HepG2 (cell line): ENCODE results near the gene SPACDR. TPM values are rescaled to one million over a fixed set of nuclear protein-coding genes. Genes with fewer than 3 reads are reported as not detected.

ENCODE experiments used
- CREB3 ChIP-seq: sonication (generic); formaldehyde crosslinking; IDR thresholded peaks from 2 replicates; pipeline ENCODE4 v1.5.0; 2020; ENCODE audit warnings: missing genetic modification reagents
- FOXA1 ChIP-seq, 2 experiments: fragments of 450-650 bp in 1 of 2; sonication (generic) in 1 of 2; formaldehyde crosslinking in 1 of 2; IDR thresholded peaks; 2 replicates each; pipeline versions ENCODE4 v1.4.0 to v1.6.1; 2016 to 2020; ENCODE audit warnings: missing genetic modification reagents in 1 of 2
- GZF1 ChIP-seq: sonication (generic); formaldehyde crosslinking; IDR thresholded peaks from 2 replicates; pipeline ENCODE4 v1.5.1; 2020; ENCODE audit warnings: mild to moderate bottlenecking, missing genetic modification reagents
- HOXD1 ChIP-seq: sonication (generic); formaldehyde crosslinking; IDR thresholded peaks from 2 replicates; pipeline ENCODE4 v1.5.0; 2020; ENCODE audit warnings: missing genetic modification reagents
- NR1H2 ChIP-seq: sonication (generic); formaldehyde crosslinking; IDR thresholded peaks from 2 replicates; pipeline ENCODE4 v1.8.1; 2022; ENCODE audit warnings: low read depth, missing genetic modification reagents, borderline replicate concordance
- NR3C1 ChIP-seq: sonication (generic); formaldehyde crosslinking; IDR thresholded peaks from 2 replicates; pipeline ENCODE4 v1.4.0; 2020; ENCODE audit warnings: missing genetic modification reagents
- POLR2AphosphoS2 ChIP-seq: IDR thresholded peaks from 2 replicates; pipeline ENCODE4 v1.6.1; 2011; ENCODE audit warnings: low read depth, low read length, improper control_type of control experiment
- PRDM10 ChIP-seq: sonication (generic); formaldehyde crosslinking; IDR thresholded peaks from 2 replicates; pipeline ENCODE4 v1.4.0; 2020; ENCODE audit warnings: low read depth, missing genetic modification reagents
- SP1 ChIP-seq, 2 experiments: fragments of 450-650 bp in 1 of 2; sonication (generic) in 1 of 2; formaldehyde crosslinking in 1 of 2; IDR thresholded peaks; 2 replicates each; pipeline versions ENCODE4 v1.4.0 to v1.6.1; 2016 to 2020; ENCODE audit warnings: missing genetic modification reagents in 1 of 2
- TBL1XR1 ChIP-seq: fragments of 150-350 bp; IDR thresholded peaks from 2 replicates; pipeline ENCODE4 v1.6.1; 2014; ENCODE audit warnings: borderline replicate concordance, low read length; ENCODE audit not compliant: partially characterized antibody
- THRA ChIP-seq: sonication (generic); formaldehyde crosslinking; IDR thresholded peaks from 2 replicates; pipeline ENCODE4 v1.4.0; 2020; ENCODE audit warnings: missing genetic modification reagents, borderline replicate concordance
- ZBTB42 ChIP-seq: sonication (generic); formaldehyde crosslinking; IDR thresholded peaks from 2 replicates; pipeline ENCODE4 v1.5.0; 2020; ENCODE audit warnings: mild to moderate bottlenecking, missing genetic modification reagents
- ZFP36 ChIP-seq: fragments of 150-350 bp; IDR thresholded peaks from 2 replicates; pipeline ENCODE4 v1.6.1; 2018; ENCODE audit warnings: borderline replicate concordance, low read length, low read depth; ENCODE audit not compliant: partially characterized antibody
- ZNF350 ChIP-seq: sonication (generic); formaldehyde crosslinking; IDR thresholded peaks from 2 replicates; pipeline ENCODE4 v1.4.0; 2020; ENCODE audit warnings: mild to moderate bottlenecking, low read depth, missing genetic modification reagents, borderline replicate concordance
- ZNF672 ChIP-seq: sonication (generic); formaldehyde crosslinking; IDR thresholded peaks from 2 replicates; pipeline ENCODE4 v1.8.1; 2022; ENCODE audit warnings: missing genetic modification reagents
- ZZZ3 ChIP-seq: sonication (generic); formaldehyde crosslinking; IDR thresholded peaks from 2 replicates; pipeline ENCODE4 v1.4.0; 2020; ENCODE audit warnings: missing genetic modification reagents, mild to moderate bottlenecking, borderline replicate concordance
- polyA plus RNA-seq, 8 experiments: library from polyadenylated mRNA; depleted of rRNA in 3 of 8; stranded (reverse) in 7 of 8; unstranded in 1 of 8; fragments of >200 nt; fragmentation: Illumina TruSeq in 4 of 8; extraction: Trizol in 4 of 8; gene quantifications; 2 replicates each; pipeline versions ENCODE4 v1.2.1 to v1.2.3, GENCODE V29; 2011 to 2016; ENCODE audit warnings: low read depth in 4 of 8, missing spikeins in 1 of 8, mixed read lengths in 1 of 8; ENCODE audit not compliant: insufficient read depth in 1 of 8
- total RNA-seq, 5 experiments: library from RNA; depleted of rRNA; stranded (reverse); fragments of >200 nt; fragmentation: Illumina TruSeq; extraction: Trizol; gene quantifications; 2 replicates each; pipeline ENCODE4 v1.2.3, GENCODE V29; 2016; ENCODE audit warnings: low read depth in 1 of 5
- TF ChIP-seq, protein P1 (sequence below): sonication (generic); formaldehyde crosslinking; IDR thresholded peaks from 2 replicates; pipeline ENCODE4 v1.4.0; 2020; ENCODE audit warnings: missing genetic modification reagents
- TF ChIP-seq, protein P2 (sequence below): sonication (generic); formaldehyde crosslinking; IDR thresholded peaks from 2 replicates; pipeline ENCODE4 v1.9.0; 2022; ENCODE audit warnings: missing genetic modification reagents, mild to moderate bottlenecking, borderline replicate concordance

SPACDR gene
- total and polyA plus RNA-seq, 2 of the 13 experiments (the other 11 are each of a cell fraction or from before 2014, with no cell fraction given), result 0.41 TPM; not detected in 1

GRCh38 chr7:100429637-100430492, 34.2 kb downstream of the SPACDR start, which contains the start of gene MEPCE (continued):
- TF ChIP-seq PRDM10 (CRISPR knock-in tag), result no peak
- TF ChIP-seq, protein P1, sequence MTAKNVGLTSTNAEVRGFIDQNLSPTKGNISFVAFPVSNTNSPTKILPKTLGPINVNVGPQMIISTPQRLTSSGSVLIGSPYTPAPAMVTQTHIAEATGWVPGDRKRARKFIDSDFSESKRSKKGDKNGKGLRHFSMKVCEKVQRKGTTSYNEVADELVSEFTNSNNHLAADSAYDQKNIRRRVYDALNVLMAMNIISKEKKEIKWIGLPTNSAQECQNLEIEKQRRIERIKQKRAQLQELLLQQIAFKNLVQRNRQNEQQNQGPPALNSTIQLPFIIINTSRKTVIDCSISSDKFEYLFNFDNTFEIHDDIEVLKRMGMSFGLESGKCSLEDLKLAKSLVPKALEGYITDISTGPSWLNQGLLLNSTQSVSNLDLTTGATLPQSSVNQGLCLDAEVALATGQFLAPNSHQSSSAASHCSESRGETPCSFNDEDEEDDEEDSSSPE (CRISPR knock-in tag), result 0 out of 2 replicates have a peak, but pooled peaks have one; percentile 27
- no peak for TF ChIP-seq TBL1XR1
- no peak for TF ChIP-seq FOXA1 (IDR thresholded peaks at IDR 0.05)
- no peak for TF ChIP-seq FOXA1 (CRISPR knock-in tag; IDR thresholded peaks at IDR 0.05)
- no peak for TF ChIP-seq GZF1 (CRISPR knock-in tag)
- TF ChIP-seq HOXD1 (CRISPR knock-in tag), result no peak
- TF ChIP-seq NR1H2 (CRISPR knock-in tag), result no peak
- TF ChIP-seq ZZZ3 (CRISPR knock-in tag), result no peak
- TF ChIP-seq CREB3 (CRISPR knock-in tag), result no peak
- no peak for TF ChIP-seq ZFP36
- TF ChIP-seq ZBTB42 (CRISPR knock-in tag), result peak; percentile 25; the same call in 1 of the 2 replicates
- no peak for TF ChIP-seq SP1 (IDR thresholded peaks at IDR 0.05)
- TF ChIP-seq SP1 (CRISPR knock-in tag; IDR thresholded peaks at IDR 0.05), result no peak
- TF ChIP-seq NR3C1 (CRISPR knock-in tag), result no peak
- TF ChIP-seq, protein P2, sequence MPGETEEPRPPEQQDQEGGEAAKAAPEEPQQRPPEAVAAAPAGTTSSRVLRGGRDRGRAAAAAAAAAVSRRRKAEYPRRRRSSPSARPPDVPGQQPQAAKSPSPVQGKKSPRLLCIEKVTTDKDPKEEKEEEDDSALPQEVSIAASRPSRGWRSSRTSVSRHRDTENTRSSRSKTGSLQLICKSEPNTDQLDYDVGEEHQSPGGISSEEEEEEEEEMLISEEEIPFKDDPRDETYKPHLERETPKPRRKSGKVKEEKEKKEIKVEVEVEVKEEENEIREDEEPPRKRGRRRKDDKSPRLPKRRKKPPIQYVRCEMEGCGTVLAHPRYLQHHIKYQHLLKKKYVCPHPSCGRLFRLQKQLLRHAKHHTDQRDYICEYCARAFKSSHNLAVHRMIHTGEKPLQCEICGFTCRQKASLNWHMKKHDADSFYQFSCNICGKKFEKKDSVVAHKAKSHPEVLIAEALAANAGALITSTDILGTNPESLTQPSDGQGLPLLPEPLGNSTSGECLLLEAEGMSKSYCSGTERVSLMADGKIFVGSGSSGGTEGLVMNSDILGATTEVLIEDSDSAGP (CRISPR knock-in tag), result peak; percentile 70; the same call in 1 of the 2 replicates
- no peak for TF ChIP-seq POLR2AphosphoS2
- no peak for TF ChIP-seq ZNF350
- TF ChIP-seq ZNF672, result no peak
- TF ChIP-seq THRA (CRISPR knock-in tag), result 0 out of 2 replicates have a peak, but pooled peaks have one; percentile 29
